HEK293T (cell line): ENCODE data around the gene IARS1.

ENCODE experiments used
- CTCF ChIA-PET: fragments of 350-600 bp; formaldehyde crosslinking; extraction: SDS; loops from one replicate; lab custom pipeline; 2021; ENCODE audit warnings: antibody characterized with exemption, inconsistent platforms; lab: Yijun Ruan, JAX
- POLR2A ChIA-PET: fragments of 350-600 bp; formaldehyde crosslinking; extraction: SDS; loops from one replicate; lab custom pipeline; 2020; ENCODE audit warnings: antibody characterized with exemption, inconsistent platforms; lab: Yijun Ruan, JAX
- DNase-seq: peaks from one replicate; pipeline ENCODE4 v3.0.0; 2012; ENCODE audit warnings: mixed read lengths; ENCODE audit errors: extremely low spot score
- ARNT ChIP-seq: fragments of 450-650 bp; IDR thresholded peaks from 2 replicates; pipeline ENCODE4 v1.6.1; 2017; ENCODE audit warnings: mild to moderate bottlenecking
- BHLHE40 ChIP-seq: fragments of 450-650 bp; IDR thresholded peaks from 2 replicates; pipeline ENCODE4 v1.6.1; 2016; ENCODE audit warnings: mild to moderate bottlenecking, moderate library complexity, borderline replicate concordance
- CTBP1 ChIP-seq: fragments of 450-650 bp; IDR thresholded peaks from 2 replicates; pipeline ENCODE4 v1.6.1; 2016; ENCODE audit warnings: borderline replicate concordance
- ELF4 ChIP-seq: fragments of 450-650 bp; IDR thresholded peaks from 2 replicates; pipeline ENCODE4 v1.6.1; 2017; ENCODE audit warnings: antibody characterized with exemption
- FOXA1 ChIP-seq: fragments of 450-650 bp; IDR thresholded peaks from 2 replicates; pipeline ENCODE4 v1.6.1; 2016; ENCODE audit warnings: mild to moderate bottlenecking
- FOXK2 ChIP-seq: fragments of 450-650 bp; IDR thresholded peaks from 2 replicates; pipeline ENCODE4 v1.6.1; 2016; ENCODE audit warnings: mild to moderate bottlenecking
- FOXM1 ChIP-seq: fragments of 450-650 bp; IDR thresholded peaks from 2 replicates; pipeline ENCODE4 v1.6.1; 2017; ENCODE audit warnings: mild to moderate bottlenecking, borderline replicate concordance
- HDGF ChIP-seq: fragments of 450-650 bp; IDR thresholded peaks from 2 replicates; pipeline ENCODE4 v1.6.1; 2017; ENCODE audit warnings: antibody characterized with exemption, borderline replicate concordance
- L3MBTL2 ChIP-seq: fragments of 450-650 bp; conservative IDR thresholded peaks from 2 replicates; pipeline ENCODE4 v1.6.1; 2016; ENCODE audit warnings: mild to moderate bottlenecking
- LEF1 ChIP-seq: fragments of 450-650 bp; IDR thresholded peaks from 2 replicates; pipeline ENCODE4 v1.6.1; 2017; ENCODE audit warnings: mild to moderate bottlenecking, borderline replicate concordance
- NFRKB ChIP-seq: fragments of 450-650 bp; IDR thresholded peaks from 2 replicates; pipeline ENCODE4 v1.6.1; 2016; ENCODE audit warnings: mild to moderate bottlenecking, moderate library complexity
- SP1 ChIP-seq: fragments of 450-650 bp; IDR thresholded peaks from 2 replicates; pipeline ENCODE4 v1.6.1; 2017
- SUZ12 ChIP-seq: fragments of 450-650 bp; IDR thresholded peaks from 2 replicates; pipeline ENCODE4 v1.6.1; 2016; ENCODE audit warnings: mild to moderate bottlenecking
- TARDBP ChIP-seq: fragments of 450-650 bp; IDR thresholded peaks from 2 replicates; pipeline ENCODE4 v1.6.1; 2016
- ZNF384 ChIP-seq: fragments of 450-650 bp; IDR thresholded peaks from 2 replicates; pipeline ENCODE4 v1.6.1; 2016
- TF ChIP-seq, protein P1 (sequence below): fragments of 450-650 bp; IDR thresholded peaks from 2 replicates; pipeline ENCODE4 v1.6.1; 2016

IARS1 gene

DNA sequence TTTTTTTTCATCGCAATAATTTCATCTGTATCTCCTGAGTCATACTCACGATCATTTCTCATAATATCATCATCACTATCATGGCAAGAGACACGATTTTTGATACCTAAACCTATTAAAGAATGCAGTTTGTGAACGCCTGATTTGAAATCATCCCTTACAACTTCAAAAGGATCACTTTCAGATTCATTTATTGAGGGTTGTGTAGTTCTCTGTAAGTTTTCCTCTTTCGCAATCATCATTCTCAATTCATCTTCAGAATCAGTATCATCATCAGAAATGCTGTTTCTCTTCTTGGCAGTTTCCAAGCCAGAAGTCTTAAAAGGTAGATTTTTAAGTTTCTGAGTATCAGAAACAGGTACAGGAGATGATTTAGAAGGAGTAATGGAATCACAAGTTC is 22.0 kb upstream of the IARS1 start:
- TF ChIP-seq SP1 (no peak), HDGF (no peak), FOXA1 (no peak), ARNT (no peak), CTBP1 (no peak), SUZ12 (no peak), FOXM1 (no peak), L3MBTL2 (no peak), TARDBP (no peak), BHLHE40 (no peak), NFRKB (no peak), ELF4 (no peak), ZNF384 (no peak), LEF1 (no peak)
- TF ChIP-seq, protein P1, sequence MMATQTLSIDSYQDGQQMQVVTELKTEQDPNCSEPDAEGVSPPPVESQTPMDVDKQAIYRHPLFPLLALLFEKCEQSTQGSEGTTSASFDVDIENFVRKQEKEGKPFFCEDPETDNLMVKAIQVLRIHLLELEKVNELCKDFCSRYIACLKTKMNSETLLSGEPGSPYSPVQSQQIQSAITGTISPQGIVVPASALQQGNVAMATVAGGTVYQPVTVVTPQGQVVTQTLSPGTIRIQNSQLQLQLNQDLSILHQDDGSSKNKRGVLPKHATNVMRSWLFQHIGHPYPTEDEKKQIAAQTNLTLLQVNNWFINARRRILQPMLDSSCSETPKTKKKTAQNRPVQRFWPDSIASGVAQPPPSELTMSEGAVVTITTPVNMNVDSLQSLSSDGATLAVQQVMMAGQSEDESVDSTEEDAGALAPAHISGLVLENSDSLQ: no peak

DNA sequence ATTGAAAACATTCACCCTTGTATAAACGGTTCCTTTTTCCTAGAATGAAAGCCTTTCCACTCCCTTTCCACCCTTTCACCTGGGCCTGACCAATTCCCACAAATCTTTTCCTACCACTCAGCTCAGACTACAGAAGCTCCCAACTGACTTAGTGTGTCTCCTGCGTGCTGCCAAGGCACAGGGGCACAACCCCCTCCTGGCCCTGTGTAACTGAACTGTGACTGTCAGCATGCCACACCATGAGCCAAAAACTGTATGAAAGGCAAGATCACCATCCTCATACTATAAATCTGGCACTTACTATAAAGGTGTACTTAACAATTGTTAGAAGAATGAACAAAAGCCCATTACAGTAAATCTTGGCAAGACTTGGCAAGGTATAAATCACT is 20.1 kb upstream of the IARS1 start:
- ChIA-PET CTCF (no interaction called here), POLR2A (interaction anchor here (1.4 kb wide), 1 partner anchor 11 kb away, joined by 8 read pairs; the partner anchor contains the start of gene NOL8)
- no peak for TF ChIP-seq CTBP1
- no peak for TF ChIP-seq BHLHE40
- TF ChIP-seq NFRKB: no peak
- TF ChIP-seq SUZ12: no peak
- TF ChIP-seq FOXM1: no peak
- TF ChIP-seq LEF1: no peak
- no peak for TF ChIP-seq TARDBP
- no peak for DNase-seq

More for the DNA sequence above, 22.0 kb upstream of the IARS1 start:
- no peak for DNase-seq
- ChIA-PET POLR2A (no interaction called here), CTCF (no interaction called here)

DNA sequence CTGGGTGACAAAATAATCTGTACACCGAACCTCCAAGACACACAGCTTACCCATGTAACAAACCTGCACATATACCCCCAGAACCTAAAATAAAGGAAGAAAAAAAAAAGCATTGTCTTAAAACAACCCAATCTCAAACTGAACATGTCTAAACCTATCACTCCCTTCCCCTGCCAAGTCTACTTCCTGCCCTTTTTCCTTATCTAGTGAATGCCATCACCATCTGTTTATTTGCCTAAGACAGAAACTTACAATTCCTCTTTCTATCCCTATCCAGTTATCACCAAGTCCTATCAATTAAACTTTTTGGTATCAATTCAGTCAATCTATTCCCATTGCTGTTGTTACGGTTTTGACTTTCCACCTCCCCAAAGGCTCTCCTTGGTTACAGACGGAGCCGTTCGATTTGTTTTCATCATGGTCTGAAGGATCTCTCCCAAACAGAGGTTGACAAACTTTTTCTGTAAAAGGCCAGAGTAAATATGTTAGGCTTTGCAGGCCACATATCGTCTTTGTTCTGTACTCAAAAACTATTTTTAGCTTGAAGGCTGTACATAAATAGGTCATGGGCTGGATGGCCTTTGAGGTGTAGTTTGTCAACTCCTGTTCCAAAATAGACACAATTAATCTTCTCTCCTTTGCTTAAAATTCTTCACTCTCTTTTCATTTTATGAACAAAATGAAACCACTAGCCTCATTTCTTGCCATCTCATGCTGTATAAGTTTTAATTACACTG is 19.6 kb upstream of the IARS1 start:
- TF ChIP-seq TARDBP (no peak), LEF1 (no peak), ARNT (no peak), FOXA1 (no peak), HDGF (no peak), L3MBTL2 (no peak), FOXM1 (no peak), ELF4 (no peak), BHLHE40 (no peak), SUZ12 (no peak), ZNF384 (no peak), CTBP1 (no peak), NFRKB (no peak), FOXK2 (no peak), SP1 (no peak)
- TF ChIP-seq, protein P1: no peak
- CTCF ChIA-PET: no interaction called here
- POLR2A ChIA-PET: interaction anchor here (1.4 kb wide), 1 partner anchor 12 kb away, joined by 8 read pairs; the partner anchor contains the start of gene NOL8
- no peak for DNase-seq

DNA sequence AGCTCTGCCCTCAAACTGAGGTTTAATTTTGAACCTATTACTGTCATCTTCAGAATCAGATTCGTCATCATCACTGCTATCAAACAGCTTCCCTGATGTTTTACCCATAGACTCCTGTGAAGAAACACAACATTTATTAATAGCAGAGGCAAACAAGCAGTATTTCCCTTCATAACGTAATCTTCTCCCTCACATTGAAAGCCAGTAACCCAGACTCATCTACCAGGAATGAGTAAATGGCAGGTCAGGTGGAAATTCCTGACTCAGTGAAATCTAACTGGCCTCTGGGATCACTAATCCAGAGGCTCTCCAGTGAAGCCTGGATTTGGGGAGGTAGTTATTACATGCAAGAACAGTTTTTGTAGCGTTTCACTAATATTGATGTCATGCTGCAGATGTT is 17.1 kb upstream of the IARS1 start:
- DNase-seq: no peak
- ChIA-PET POLR2A (no interaction called here), CTCF (no interaction called here)
- TF ChIP-seq ARNT (no peak), LEF1 (no peak), HDGF (no peak), ELF4 (no peak), L3MBTL2 (no peak), BHLHE40 (no peak), CTBP1 (no peak), ZNF384 (no peak), FOXK2 (no peak), SUZ12 (no peak), NFRKB (no peak), TARDBP (no peak), FOXM1 (no peak), SP1 (no peak), FOXA1 (no peak)
- TF ChIP-seq, protein P1: no peak

DNA sequence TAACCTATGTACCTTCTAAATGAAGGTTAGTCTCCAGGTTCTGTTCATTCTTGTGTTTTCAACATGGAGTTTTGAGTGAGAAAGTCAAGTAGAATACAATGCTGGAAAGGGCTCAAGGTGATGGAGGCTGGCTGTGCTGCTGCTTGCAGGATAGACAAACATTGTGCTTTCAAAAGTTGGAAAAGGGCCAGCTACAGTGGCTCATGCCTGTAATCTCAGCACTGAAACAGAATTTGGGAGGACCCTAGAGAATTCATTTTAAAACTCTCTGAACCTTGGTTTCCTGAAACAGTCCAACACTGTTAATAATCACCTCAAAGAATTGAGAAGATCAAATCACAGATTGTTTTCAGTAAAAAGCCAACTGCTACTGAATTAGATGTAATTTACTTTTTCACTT is 15.4 kb upstream of the IARS1 start:
- ChIA-PET CTCF (interaction anchor here (0.9 kb wide), 1 partner anchor 8 kb away, joined by 3 read pairs; no protein-coding TSS in a partner anchor), POLR2A (no interaction called here)
- no peak for DNase-seq
- TF ChIP-seq ARNT (no peak), ELF4 (no peak), FOXM1 (no peak), ZNF384 (no peak), SUZ12 (no peak), TARDBP (no peak), BHLHE40 (no peak), CTBP1 (no peak), HDGF (no peak), NFRKB (no peak), SP1 (no peak), L3MBTL2 (no peak), FOXA1 (no peak)
- TF ChIP-seq, protein P1: no peak

DNA sequence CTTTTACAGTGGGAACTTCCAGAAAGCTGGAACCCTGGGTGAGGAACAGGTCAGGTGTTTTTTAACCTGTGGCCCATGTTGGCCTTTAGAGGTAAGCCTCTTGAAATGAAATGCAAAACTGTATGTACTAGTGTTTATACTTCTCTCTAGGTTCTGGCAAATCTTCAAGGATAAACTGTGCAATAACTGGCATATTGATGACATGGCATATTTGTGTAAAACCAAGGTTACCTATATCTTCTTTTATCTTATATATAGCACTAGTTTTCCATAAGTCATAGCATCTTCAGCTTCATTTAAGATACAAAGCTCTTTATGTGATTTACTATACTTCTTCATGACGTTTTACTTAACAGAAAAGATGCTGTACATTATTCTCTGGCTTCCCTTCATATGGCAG is 7.4 kb upstream of the IARS1 start:
- no peak for DNase-seq
- POLR2A ChIA-PET: interaction anchor here (1.2 kb wide), 1 partner anchor 26 kb away, joined by 5 read pairs; the partner anchor contains the start of gene CENPP
- CTCF ChIA-PET: no interaction called here
- TF ChIP-seq BHLHE40 (no peak), FOXA1 (no peak), FOXK2 (no peak), TARDBP (no peak), CTBP1 (no peak), SP1 (no peak), L3MBTL2 (no peak), ELF4 (no peak), NFRKB (no peak), LEF1 (no peak)
- TF ChIP-seq, protein P1: no peak
